ENCODE data around the gene PLXNA4.

DNA sequence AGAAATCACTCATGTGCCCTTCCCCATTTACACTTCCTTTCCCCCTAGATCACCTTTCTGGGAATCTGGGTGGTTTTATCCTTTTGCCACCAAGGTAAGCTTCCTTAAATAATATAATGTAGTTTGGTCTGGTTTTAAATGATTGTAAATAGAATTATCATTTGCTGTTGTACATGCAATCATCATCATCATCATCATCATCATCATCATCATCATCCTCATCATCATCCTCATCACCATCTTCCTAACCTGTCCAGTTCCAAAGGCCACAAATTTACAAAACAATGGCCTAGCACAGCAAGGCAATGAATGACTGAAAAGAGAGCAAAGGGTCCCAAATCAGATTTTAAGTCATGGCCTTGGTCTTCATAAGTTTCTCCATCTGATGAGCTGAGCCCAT lies 329.7 kb downstream of the PLXNA4 start:
- TF ChIP-seq, protein P1, sequence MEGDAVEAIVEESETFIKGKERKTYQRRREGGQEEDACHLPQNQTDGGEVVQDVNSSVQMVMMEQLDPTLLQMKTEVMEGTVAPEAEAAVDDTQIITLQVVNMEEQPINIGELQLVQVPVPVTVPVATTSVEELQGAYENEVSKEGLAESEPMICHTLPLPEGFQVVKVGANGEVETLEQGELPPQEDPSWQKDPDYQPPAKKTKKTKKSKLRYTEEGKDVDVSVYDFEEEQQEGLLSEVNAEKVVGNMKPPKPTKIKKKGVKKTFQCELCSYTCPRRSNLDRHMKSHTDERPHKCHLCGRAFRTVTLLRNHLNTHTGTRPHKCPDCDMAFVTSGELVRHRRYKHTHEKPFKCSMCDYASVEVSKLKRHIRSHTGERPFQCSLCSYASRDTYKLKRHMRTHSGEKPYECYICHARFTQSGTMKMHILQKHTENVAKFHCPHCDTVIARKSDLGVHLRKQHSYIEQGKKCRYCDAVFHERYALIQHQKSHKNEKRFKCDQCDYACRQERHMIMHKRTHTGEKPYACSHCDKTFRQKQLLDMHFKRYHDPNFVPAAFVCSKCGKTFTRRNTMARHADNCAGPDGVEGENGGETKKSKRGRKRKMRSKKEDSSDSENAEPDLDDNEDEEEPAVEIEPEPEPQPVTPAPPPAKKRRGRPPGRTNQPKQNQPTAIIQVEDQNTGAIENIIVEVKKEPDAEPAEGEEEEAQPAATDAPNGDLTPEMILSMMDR (conservative IDR thresholded peaks at IDR 0.05): no peak
- no peak for TF ChIP-seq EZH2 (IDR thresholded peaks at IDR 0.05; ENCODE audit: low read depth)

All from PC-9 (cell line).